Right lung (tissue), 5 donors: ENCODE results near the gene LBR. TPM values are rescaled to one million over a fixed set of nuclear protein-coding genes. Genes with fewer than 3 reads are reported as not detected.

Experiments
- DNase-seq, 2 donors: peaks; one replicate each; pipeline ENCODE4 v3.0.0-alpha.2; 2013
- polyA plus RNA-seq, 5 donors: library from polyadenylated mRNA; unstranded; fragments of 120-200 nt; gene quantifications; one replicate each; pipeline versions ENCODE4 v1.2.1 to v1.2.3, GENCODE V29; 2013; ENCODE audit warnings: inconsistent platforms in 1 of 5, low replicate concordance in 1 of 5; ENCODE audit not compliant: insufficient read length in 5 of 5, insufficient read depth in 1 of 5

The LBR gene
- polyA plus RNA-seq, 5 donors, result 69.9 to 128 (median 88.2) TPM

DNA sequence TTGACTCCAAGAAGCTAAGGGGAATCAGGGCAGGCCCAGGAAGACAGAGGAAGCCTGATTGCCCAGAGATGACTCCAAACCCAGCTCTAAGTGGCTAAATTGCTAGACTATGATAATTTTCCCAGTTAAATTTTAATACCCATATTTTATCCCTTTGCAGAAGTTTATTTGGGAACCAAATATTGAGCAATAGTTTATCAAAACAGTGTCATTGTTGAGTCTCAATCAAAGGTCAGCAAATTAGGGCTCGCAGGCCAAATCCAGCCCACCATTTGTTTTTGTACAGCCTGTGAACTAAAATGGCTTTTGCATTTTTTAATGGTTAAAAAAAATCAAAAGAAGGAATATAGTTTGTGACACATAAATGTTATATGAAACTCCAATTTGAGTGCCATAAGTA lies 47.1 kb downstream of the LBR start:
- DNase-seq, result no peak

DNA sequence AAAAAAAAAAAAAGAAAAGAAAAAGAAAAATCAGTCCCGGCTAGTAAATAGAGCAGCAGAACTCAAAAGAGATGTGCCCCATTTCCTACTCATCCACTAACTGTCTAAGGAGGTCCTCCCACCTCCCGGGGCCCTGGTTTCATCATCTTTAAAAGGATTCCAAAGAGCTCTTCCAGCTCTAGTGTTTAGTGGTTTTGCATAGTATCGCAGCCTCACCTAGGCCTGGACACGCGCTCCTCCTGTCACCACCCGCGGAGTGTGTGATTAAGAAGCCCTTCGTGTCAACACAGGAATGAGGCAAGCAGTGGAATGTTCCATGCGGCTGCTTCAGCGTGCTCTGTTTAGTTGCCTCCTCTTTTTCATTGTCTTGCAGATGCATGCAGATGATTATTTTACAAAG lies 49.0 kb downstream of the LBR start:
- DNase-seq, result no peak

DNA sequence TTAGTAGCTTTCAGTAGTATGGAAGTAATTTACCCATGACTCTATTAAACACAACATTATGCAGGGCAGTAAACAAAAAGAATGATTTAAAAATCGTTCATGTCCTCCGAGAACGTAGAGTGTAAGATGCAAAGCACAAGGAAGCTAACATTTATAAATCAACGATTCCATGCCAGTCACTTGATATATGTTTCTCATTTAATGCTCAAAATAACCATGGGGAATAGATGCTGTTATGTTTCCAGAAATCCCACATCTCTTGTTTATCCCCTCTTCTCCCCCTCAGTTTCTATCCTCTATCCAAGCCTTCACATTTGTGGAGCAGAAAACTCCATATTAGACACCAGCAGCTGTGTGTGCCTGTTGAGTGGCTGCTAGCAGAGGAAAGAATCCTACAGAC lies 52.8 kb downstream of the LBR start:
- DNase-seq, result no peak

DNA sequence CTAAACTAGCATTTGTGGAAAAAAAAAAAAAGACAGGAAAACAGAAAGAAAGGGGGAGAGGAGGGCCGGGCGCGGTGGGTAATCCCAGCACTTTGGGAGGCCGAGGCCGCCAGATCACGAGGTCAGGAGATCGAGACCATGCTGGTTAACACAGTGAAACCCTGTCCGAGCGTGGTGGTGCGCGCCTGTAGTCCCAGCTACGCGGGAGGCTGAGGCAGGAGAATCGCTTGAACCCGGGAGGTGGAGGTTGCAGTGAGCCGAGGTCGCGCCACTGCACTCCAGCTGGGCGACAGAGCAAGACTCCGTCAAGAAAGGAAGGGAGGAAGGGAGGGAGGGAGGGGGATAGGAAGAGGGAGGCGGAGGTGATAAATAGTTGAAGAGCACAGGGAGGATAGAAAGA lies 54.7 kb downstream of the LBR start:
- DNase-seq, result no peak

DNA sequence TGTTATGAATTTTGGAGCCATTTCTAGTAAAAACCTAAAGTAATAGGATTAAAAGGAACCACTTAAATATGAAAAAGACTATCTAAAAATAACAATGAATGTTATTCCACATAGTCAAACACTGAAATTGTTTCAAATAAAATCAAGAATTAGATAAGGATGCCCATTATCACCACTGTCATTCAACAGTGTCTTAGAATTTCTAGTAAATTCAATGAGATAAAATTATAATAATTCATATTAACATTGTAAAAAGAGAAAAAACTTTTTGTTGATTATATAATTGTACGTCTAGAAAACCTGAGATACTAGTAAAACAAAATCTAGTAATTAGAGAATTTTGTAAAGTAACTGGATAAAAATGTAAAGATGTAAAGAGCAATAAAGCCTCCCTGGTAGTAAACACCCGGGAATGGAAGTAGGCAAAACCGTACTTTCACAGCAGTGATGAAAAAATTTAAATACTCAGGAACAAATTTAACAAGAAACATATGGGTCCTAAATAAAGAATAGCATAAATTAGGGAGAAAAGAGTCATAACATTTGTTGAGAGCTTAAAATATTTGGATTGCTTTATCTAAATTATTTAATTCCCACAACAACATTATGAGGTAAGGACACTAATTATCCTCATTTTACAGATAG lies 56.4 kb downstream of the LBR start:
- no peak for DNase-seq

DNA sequence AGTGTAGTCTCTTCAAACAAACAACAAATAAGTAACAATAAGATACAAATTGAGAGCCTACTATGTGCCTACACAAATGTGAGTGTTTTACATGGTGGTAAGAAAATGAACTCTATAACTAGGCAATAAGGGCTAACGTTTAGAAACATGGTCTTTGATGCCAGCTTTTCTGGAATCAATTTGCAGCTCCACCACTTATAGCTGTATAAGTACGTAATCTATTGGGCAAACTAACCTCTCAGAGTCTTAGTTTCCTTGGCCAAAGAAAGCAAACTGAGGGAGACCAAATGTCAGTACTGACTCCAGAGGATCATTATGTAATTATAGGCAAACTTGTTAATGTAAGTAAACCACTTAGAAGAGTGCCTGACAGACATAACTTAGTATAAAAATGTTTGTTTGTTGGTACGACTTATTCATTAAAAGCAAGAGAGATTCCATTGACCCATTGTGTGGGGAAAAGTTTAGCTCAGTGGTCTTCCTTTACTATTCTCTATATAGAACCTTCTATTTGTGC lies 59.7 kb downstream of the LBR start:
- no peak for DNase-seq

DNA sequence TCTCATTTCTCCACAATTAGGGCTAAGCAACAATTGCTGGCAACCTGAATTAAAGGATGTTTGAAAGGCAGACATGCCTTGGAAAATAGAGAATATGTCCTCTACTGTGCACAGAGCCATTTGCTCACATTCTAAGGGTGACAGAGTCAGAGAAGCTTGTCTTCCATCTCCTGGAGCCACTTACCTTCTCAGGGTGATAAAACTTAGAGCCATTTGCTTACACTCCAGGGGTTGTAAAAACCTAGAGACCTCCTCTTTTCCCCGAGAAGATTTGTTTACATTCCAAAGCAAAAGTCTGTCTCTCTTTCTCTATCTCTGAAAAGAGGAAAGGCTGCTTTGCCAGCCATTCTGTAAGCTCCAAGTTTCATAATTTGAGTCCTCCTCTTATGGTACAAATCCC lies 61.3 kb downstream of the LBR start:
- no peak for DNase-seq

DNA sequence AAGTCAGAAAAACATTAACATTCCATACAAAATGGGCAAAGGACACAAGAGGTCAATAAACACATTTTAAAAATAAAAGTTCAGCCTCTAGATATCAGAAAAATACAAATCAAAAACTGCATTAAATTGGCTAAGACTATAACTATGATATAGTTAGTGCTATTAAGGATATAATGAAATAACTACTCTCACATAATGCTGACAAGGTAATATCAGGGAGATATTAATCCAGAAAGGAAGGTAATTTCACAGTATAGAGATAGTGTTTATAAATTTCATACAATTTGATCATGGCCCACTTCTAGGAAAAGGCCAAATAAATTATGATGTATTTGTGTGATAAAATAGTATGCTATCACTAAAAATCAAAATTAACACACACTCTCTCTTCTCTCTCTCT lies 61.8 kb downstream of the LBR start:
- no peak for DNase-seq

DNA sequence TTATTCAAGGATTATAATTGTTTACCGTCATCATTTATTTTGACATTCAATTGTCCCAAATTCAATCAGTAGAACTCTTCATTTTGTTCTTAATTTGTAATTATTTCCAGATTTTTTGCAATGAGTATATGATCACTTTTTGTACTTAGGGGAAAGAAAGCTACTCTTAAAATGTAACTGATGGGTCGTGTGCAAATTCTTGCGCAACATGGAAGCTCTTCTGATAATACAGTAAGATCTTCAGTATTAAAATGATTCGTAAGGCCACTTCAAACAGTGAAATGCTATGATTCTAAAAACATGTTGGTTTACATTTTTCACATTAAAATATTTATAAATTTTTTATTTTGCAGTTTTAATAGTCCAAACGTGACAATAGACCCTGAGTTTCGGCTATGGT lies 63.4 kb downstream of the LBR start:
- DNase-seq, result no peak

DNA sequence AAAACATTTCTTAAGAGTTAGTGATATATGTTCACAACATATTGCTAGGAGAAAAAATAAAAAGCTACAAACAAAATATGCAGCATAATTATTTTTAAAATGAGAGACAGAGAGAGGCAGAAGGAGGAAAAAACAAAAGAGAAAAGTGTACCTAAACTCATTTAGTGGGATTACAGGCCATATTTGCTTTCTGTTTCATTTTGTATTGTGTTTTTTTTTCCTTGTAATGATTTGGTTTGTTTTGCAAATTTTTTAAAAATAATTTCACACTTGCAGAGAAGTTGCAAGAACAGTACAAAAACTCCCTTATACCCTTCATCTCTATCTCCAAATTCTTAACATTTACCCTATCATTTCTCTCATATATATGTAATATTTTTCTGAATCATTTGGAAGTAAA lies 65.0 kb downstream of the LBR start:
- no peak for DNase-seq

DNA sequence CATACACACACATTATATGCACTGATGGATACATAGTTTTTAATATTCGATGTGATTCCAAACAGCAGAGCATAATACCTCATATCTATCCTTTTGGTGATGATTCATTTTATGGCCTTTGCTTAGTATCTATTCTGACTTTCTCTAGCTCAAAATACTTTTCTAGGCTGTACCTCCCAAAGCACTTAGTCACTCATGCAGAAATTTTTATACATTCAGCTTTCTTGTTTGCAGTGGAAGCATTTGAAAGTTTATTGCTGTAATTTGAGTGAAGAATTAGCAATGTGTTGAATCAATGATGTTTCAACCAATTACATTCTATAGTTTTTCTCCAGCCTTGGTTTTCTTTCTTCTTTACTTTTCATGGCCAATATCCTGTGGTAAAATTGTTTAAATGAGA lies 66.7 kb downstream of the LBR start:
- DNase-seq, result no peak

DNA sequence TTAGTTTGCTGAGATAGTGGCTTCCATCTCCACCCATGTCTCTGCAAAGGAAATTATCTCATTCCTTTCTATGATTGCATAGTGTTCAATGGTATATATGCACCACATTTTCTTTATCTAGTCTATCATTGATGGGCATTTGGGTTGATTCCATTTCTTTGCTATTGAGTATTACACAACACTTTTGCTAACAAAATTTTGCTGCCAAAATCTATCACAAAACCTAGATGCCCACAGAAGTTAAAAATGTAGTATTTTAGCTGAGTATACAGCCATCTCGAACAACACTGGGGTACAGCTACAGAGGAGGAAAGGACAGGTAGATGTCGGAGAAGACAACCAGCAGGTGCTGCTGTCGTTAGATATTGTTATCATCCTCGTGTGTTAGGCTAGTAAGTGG lies 67.7 kb downstream of the LBR start:
- DNase-seq, result no peak

DNA sequence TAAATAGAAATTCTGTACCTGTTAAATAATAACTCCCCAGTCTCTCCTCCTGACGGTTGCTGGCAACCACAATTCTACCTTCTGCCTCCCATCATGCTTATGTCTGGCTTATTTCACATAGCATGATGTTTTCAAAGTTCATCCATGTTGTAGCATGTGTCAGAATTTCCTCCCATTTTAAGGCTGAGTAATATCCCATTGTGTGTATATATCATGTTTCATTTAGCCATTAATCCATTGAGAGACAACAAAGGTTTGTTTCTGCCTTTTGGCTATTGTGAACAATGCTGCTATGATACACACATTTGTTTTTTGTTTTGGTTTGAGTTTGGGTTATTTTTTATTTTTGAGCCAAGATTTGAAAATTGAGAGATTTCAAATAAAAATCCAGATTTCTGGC lies 72.0 kb downstream of the LBR start:
- DNase-seq, result no peak

DNA sequence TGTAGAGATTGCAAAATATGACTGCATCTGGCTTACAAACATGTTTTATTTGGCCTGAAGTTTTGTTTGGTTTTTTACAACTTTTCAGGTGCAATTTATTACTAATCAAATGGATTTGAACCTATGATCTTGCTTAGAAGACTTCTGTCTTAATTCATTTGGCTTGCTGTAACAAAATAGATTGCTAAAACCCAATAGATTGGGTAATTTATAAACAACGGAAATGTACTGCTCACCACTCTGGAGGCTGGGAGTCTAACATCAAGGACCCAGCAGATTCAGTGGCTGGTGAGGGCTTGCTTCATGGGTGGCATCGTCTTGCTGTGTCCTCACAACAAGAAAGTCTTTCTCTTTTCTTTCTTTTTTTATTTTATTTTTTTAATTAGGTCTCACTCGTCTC lies 72.9 kb downstream of the LBR start:
- no peak for DNase-seq

Other genes starting within 250 kb of the LBR start
- gene ENAH, start 225.1 kb upstream of the LBR start, polyA plus RNA-seq, result 100 to 1,000 TPM; 169 to 253 (median 235) TPM